ENCODE results near the gene TRAPPC10. TPM values are rescaled to one million over a fixed set of nuclear protein-coding genes. Genes with fewer than 3 reads are reported as not detected.

TRAPPC10 gene
- total RNA-seq, 1 experiment from 2014 or later = 32.9 TPM

GRCh38 chr21:43981151-43981870, 30.8 kb upstream of the TRAPPC10 start:
- Histone ChIP-seq H2BK15ac (ENCODE audit: low read depth, low read length) (no peak overlapping the region), H2AK5ac (ENCODE audit: insufficient read length, low read length) (no peak overlapping the region), H3K56ac (ENCODE audit: insufficient read length, low read depth, low read length) (no peak overlapping the region), H2AFZ (ENCODE audit: low read length) (no peak overlapping the region), H3K79me2 (ENCODE audit: insufficient read depth, low read length) (no peaks in the 10 kb centered on the region), H4K5ac (ENCODE audit: insufficient read length, low read depth, low read length) (no peak overlapping the region), H3K27me3 (ENCODE audit: insufficient read depth, low read length) (no peaks in the 10 kb centered on the region), H4K20me1 (ENCODE audit: control insufficient read depth, insufficient read depth, insufficient read length) (no peaks in the 10 kb centered on the region), H3K18ac (ENCODE audit: insufficient read length, low read depth, low read length) (no peak overlapping the region), H3K79me1 (ENCODE audit: insufficient read depth, low read depth, low read length, poor library complexity, severe bottlenecking) (no peaks in the 10 kb centered on the region), H2BK5ac (ENCODE audit: insufficient read length, low read length) (no peak overlapping the region), H4K8ac (replicated peaks; ENCODE audit: insufficient read length, low read depth, low read length) (no peak overlapping the region), H3K23me2 (ENCODE audit: insufficient read length, low read depth, low read length, poor library complexity, severe bottlenecking) (peaks cover 3% of the 10 kb centered on the region), H2BK12ac (ENCODE audit: insufficient read length, low read depth, low read length) (no peak overlapping the region), H3K4me2 (ENCODE audit: insufficient read depth, insufficient read length, low read length) (no peak overlapping the region), H3T11ph (ENCODE audit: low read length) (no peak overlapping the region), H3K4me1 (ENCODE audit: insufficient read depth, low read length) (no peaks in the 10 kb centered on the region; the same call in 1 of the 2 replicates), H2BK20ac (ENCODE audit: low read depth, low read length, poor library complexity, severe bottlenecking) (no peak overlapping the region), H3K27ac (ENCODE audit: insufficient read length, low read depth, low read length) (no peak overlapping the region), H4K91ac (ENCODE audit: insufficient read length, low read depth, low read length) (no peak overlapping the region), H3K23ac (ENCODE audit: insufficient read length, low read depth, low read length) (no peak overlapping the region), H3K9me3 (ENCODE audit: control insufficient read depth, low read depth, low read length) (no peaks in the 10 kb centered on the region), H3K4ac (ENCODE audit: low read depth, low read length) (no peak overlapping the region), H3K14ac (ENCODE audit: insufficient read depth, low read length) (no peak overlapping the region), H2BK120ac (ENCODE audit: low read depth, low read length, poor library complexity, severe bottlenecking) (no peak overlapping the region), H3K9ac (ENCODE audit: extremely low read depth, insufficient read length, low read length) (no peak overlapping the region)
- Mint-ChIP-seq H3K36me3 (ENCODE audit: insufficient read depth in 1 of 3, low read depth in 3 of 3) (no peaks in the 10 kb centered on the region), H3K27ac (peak overlapping the region in 2 of 3 experiments; percentile 18 to 81; a peak in 1 of 7 replicates), H3K4me1 (peaks cover 17 to 21% of the 10 kb centered on the region in 2 experiments), H3K27me3 (ENCODE audit: low read depth) (no peaks in the 10 kb centered on the region), H3K4me3 (no peak overlapping the region), H3K9me3 (no peaks in the 10 kb centered on the region)
- DNase-seq = no peak
- no CpG with 5 or more reads among the region's 26 CpGs for WGBS (ENCODE audit: extremely low coverage, insufficient read length, low lambda C conversion rate)
- TF ChIP-seq, protein P1, sequence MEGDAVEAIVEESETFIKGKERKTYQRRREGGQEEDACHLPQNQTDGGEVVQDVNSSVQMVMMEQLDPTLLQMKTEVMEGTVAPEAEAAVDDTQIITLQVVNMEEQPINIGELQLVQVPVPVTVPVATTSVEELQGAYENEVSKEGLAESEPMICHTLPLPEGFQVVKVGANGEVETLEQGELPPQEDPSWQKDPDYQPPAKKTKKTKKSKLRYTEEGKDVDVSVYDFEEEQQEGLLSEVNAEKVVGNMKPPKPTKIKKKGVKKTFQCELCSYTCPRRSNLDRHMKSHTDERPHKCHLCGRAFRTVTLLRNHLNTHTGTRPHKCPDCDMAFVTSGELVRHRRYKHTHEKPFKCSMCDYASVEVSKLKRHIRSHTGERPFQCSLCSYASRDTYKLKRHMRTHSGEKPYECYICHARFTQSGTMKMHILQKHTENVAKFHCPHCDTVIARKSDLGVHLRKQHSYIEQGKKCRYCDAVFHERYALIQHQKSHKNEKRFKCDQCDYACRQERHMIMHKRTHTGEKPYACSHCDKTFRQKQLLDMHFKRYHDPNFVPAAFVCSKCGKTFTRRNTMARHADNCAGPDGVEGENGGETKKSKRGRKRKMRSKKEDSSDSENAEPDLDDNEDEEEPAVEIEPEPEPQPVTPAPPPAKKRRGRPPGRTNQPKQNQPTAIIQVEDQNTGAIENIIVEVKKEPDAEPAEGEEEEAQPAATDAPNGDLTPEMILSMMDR (conservative IDR thresholded peaks at IDR 0.05) = no peak

All from H9 (cell line).